ENCODE measurements around the gene ARF5.
A peak's percentile ranks its signal among the peaks of the same experiment; 100 is the strongest.

The ARF5 gene

DNA sequence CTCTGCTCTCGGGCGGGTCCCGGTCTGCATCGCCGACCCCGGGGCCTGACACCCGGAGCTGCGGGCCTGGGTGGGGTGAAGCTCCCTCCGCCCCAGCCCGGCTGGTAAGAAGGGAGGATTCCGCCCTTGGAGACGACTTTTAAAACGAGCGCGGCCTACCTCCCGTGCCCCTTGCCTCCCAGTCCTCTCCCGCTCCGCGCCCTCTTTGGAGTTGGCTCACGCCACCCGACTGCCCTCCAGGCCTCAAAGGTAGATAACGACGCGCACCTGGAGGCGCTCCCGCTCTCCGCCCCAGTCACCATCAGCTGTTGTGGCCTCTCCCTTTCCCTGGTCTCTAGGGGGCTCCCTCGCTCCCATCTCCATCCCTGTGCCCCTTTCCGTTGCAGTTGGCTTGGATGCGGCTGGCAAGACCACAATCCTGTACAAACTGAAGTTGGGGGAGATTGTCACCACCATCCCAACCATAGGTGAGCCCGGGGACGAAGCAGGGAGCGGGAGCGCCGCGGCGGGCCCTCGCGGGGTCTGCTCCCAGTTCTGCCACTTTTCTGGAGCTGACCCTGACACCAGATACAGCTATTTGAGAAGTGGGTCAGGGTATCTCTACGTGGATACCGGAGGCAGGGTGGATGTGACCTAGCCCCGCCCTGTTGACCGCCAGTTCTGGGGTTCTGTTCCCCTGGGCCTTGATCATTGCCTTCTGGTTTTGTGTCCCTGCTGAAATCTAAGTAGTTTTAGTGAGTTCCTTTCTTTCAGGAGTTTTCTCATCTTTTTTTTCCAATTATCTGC lies 679 bp downstream of the ARF5 start:
- no peak for DNase-seq (ENCODE audit: low read depth)

DNA sequence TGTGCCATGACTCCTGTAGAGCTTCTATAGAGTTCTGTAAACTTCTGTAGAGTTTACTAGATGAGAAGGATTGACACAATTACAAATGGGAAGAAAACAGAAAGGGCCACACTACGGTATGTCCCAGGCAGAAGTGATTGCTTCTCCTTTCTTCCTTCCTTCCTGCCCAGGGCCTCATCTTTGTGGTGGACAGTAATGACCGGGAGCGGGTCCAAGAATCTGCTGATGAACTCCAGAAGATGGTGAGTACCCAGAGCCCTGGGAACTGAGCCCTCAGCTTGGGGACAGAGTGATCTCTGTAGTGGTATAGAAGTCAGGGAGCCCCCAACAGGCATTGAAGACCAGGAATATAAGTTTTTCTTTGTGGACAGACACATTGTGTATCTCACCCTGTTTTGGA lies 1.7 kb downstream of the ARF5 start:
- peak; percentile 33 for DNase-seq (ENCODE audit: low read depth)

DNA sequence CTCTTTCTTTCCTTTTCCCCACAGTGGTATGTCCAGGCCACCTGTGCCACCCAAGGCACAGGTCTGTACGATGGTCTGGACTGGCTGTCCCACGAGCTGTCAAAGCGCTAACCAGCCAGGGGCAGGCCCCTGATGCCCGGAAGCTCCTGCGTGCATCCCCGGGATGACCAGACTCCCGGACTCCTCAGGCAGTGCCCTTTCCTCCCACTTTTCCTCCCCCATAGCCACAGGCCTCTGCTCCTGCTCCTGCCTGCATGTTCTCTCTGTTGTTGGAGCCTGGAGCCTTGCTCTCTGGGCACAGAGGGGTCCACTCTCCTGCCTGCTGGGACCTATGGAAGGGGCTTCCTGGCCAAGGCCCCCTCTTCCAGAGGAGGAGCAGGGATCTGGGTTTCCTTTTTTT lies 3.0 kb downstream of the ARF5 start:
- DNase-seq (ENCODE audit: low read depth), result no peak

DNA sequence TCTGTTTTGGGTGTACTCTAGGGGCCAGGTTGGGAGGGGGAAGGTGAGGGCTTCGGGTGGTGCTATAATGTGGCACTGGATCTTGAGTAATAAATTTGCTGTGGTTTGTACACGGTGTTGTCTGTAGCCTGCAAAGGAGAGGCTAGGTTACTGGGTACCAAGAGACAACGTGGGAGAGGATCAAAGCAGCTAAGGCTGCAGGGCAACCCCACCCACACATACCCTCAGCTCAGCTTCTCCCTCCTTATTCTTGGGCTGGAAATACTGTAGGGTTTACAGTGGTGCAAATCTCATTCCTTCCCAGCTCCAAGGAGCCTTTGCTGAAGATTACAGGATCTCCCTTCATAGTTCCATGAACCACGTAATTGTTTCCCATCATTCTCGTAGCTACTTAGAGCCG lies 3.4 kb downstream of the ARF5 start:
- DNase-seq (ENCODE audit: low read depth), result no peak

DNA sequence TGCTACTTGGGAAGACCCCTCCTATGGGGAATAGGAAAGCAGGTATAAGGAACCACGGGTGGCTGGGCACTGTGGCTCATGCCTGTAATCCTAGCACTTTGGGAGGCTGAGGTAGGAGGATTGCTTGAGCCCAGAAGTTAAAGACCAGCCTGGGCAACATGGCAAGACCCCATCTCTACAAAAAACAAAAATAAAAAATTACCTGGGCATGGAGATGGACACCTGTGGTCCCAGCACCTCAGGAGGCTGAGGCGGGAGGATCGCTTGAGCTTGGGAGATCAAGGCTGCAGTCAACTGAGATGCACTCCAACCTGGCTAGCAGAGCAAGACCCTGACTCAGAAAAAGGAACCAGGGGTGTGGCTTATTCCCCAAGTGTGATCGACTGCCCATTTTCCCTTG lies 4.3 kb downstream of the ARF5 start:
- DNase-seq (ENCODE audit: low read depth), result no peak

DNA sequence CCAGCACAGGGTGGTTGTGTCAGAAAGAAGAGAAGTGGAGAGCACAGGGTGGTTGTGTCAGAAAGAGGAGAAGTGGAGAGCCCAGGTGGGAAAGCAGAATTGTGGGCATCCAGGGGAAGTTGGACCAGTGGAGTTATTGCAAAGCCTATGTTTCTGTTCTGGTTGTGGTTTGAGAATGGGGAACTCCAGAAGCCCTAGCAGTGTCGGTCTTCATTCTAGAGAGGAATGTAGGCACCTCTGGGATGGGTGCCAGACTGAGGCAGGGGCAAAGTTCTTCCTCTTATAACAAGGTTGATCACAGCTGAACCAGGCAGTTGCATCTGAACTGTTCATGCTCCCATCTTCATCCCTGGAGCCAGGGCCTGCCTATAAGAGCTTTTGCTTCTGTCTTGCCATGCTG lies 6.3 kb downstream of the ARF5 start:
- no peak for DNase-seq (ENCODE audit: low read depth)

DNA sequence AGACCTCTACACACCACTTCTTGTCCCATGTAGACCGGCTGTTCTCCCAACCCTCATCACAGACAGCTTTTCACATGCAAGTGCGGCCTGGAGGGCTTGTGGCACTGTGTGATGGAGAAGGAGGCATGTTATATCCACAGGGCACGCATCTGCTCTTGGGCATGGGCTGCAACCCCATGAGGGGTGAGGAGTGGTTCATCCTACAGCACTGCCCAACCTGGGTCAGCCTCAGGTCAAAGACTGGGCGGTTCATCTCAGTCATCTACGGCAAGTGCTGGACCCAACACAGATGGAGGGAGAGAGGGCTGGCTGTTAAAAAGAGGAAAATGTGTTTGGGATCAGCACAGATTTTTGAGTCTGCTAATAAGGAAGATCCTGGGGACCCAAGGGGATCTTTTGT lies 7.5 kb downstream of the ARF5 start:
- DNase-seq (ENCODE audit: low read depth), result no peak

DNA sequence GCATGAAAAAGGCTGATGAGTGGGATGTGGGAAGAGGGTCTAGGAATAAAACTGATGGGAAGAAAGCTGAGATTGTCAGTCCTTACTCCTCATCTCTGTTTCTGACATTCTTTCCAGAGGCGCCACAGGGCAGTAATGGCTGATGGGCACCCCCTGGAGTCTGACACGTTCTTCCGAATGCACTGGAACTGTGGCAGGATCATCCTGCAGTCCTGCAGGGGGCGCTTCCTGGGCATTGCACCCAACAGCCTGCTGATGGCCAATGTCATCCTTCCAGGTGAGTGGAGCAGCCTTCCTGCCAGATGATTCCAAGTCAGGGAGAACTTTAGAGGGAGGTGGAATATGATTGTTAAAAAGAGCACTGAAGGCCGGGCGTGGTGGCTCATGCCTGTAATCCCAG lies 10.1 kb downstream of the ARF5 start:
- no peak for DNase-seq (ENCODE audit: low read depth)

DNA sequence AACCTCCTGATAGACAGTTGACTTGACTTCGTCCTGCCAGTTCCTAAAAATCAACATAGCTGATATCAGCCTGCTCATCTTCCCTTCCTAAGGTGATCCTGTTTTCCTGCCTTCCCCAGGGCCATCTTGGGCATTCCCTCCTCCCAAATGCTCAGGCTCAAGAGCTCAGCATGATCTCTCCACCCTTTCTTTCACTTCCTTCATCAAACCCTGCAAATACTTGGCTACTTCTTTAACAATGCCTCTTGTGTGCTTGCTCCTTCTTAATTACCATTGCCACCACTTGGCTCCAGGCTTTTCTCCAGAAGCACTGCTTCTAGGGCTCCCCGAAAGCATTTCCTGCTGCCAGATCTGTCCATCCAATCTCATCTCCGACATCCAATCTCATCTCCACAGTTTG lies 12.7 kb downstream of the ARF5 start:
- no peak for DNase-seq (ENCODE audit: low read depth)

DNA sequence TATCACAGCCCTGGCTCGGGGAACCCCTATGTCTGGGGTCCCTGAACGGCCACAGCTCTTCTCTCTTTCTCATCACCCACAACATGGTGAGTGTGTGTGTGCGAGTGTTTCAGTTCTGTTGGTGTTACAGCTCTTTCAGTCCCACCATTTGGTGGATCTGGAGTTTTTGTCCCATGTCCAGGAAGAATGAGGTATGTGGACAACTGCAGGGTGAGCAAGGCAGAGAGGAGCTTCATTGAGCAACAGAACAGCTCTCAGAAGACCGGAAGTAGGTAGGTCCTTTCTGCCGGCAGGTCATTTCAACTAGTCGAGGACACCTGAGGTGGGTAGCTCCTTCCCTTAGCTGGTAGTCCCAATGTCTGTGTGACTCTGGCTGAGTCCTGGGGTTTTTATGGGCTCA lies 20.2 kb downstream of the ARF5 start:
- DNase-seq (ENCODE audit: low read depth), result no peak

DNA sequence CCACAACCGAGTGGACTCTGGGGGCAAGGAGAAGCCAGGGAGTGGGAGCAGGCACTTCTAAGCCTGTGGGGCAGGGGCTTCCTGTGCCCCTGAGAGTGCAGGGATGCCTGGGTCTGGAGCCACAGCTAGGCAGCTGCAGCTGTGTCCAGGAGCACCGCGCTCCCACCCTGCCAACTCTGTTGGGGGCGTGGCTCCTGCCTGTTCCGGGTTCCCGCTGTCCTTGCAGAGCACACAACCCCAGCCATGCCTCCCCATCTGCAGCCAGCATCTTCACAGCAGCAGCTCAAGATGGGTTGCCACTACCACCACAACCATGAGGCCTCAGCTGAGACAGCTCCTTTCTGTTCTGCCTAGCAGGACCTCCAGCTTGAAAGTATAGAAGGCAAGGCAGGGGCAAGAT lies 21.1 kb downstream of the ARF5 start:
- no peak for DNase-seq (ENCODE audit: low read depth)

DNA sequence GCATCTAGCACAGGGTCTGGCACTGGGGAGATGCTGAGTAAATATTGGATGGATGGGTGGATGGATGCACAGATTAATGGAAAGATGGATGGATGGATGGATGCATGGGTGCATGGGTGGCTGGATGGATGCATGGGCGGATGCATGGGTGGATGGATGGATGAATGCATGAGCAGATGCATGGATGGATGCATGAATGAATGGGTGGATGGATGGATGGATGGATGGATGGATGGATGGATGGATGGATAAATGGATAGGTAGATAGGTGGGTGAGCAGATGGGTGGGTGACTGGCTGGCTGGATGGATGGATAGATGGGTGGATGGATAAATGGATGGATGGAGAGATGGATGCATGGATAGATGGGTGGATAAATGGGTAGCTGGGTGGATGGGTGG lies 24.1 kb downstream of the ARF5 start:
- DNase-seq (ENCODE audit: low read depth), result no peak

DNA sequence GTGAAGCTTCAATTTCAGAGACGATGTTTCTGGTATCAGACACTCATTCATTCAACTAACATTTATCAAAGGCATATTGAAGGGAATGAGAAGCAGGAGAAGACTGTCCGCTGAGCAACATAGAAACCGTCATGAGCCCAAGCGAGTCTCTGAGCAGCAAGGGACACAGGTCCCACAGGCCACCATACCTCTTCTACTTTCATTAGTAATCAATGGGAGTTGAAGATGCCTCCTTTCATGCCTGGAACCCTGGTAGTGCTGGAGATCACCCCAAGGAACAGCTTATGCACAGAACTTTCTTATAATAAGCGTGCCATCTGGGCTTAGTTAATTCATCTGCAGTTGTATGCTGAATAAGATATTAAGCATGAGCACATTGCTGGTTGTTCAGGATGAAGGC lies 28.5 kb downstream of the ARF5 start:
- no peak for DNase-seq (ENCODE audit: low read depth)

DNA sequence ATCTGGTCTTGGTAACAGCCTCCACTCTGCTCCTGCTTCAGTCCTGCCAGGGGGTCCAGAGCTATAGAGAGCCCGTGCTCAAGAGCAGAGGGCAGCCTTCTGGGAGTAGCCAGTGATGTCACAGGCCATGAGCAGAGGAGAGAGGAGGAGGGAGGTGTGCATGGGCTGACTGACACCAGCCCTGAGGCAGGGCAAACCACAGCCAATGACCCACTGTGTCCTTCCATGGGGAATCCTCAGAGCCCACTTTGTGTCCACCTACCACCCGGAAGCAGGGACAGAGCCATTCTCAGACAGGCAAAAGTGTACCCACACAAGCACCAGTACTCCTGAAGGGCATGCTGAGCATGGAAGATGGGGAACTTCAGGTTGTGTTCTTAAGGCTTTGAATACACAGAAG lies 29.8 kb downstream of the ARF5 start, which contains the start of gene PAX4:
PAX4 (minus strand) TSS at position 101 of the 400 bp plus-strand sequence. CDS start 2,214 bp downstream, outside the sequence.
- DNase-seq (ENCODE audit: low read depth), result no peak

DNA sequence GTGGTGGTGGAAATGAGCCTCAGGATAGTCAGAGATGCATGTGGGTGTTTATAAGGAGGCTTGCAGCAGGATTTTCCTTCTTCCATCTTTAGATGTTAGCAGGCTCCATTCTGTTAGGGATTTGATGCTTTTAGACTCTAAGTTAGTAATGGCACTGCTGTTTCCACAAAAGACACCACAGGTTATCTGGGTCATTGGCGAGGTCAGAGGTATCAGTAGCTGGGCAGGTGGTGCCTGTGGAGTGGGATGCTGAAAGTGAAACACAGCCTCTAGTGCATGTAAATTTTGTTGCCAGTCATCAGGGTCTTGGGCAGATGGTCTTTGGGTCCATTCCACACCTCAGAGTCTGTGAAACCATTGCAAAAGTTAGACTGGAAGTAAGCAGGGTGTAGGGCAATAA lies 30.6 kb downstream of the ARF5 start:
- DNase-seq (ENCODE audit: low read depth), result no peak

DNA sequence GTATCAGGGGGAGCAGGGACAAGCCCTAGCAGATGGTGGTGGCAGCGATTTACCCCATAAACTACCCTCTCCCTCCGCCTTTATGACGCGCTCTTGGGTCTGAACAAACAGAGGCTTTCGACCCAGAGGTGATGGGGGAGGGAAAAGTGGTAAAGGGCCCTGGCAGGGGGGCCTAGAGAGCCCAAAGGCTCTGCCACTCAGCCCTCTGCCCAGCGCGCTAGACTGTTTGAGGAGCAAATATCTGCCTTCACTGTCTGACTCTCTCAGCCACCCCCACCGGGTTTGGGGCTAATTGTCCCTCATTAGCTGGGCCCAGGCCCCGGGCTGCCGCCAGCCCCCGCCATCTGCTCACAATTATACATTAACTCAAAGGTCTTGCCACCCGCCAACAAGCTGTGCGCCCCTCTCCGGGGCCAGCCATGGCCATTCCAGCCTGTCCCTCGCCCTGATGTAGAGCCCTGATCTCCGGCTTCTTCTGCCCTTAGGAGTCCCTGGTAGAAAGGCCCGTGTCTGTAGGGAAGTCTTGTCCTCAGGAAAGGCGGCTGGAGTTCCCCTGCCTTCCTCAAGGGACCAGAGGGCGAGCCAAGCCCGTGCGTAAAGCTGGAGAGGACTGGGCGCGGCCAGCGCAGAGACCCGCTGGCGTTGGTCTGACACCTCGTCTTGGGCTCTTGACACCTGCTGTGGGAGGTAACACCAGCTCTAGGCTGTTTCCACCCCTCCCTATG lies 31.6 kb downstream of the ARF5 start:
- no peak for DNase-seq (ENCODE audit: low read depth)

DNA sequence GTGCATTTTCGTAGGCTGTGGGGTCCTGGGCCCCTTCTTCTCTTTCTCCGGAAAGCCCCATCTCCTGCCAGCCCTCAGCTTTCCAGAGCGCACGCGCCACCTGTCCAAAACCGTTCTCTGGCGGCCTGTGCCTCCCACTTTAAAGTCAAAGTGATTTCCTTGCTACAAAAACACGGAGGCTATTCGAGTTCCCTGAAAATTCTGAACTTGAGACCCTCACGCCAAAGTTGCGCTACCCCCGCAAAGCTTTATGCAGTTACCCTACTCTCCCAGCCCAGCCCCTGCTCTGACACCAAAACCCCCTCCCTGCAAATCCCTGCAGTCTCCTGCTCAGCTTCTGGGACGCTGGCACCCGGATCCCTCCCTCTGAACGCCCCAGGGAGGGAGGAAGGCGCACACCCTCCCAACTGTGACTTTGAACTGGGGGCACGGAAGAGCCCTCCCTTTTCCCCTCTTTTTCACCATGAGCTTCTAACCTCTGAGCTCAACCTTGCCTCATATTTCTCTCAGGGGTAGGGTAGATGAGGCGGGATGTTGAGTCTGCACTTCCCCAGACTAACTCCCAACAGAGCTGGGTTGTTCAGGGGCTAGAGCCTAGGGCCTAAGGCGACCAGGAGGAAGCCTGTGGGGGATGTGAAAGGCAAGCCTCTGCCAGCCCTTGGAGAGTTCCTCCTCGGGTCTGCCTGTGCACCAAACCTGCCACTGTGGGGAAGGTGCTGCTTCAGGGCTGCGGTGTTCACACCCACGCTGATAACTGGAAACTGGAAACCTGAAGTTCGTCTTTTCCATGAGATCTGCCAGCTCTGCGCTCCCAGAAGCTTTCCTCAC lies 32.4 kb downstream of the ARF5 start:
- DNase-seq (ENCODE audit: low read depth), result no peak

DNA sequence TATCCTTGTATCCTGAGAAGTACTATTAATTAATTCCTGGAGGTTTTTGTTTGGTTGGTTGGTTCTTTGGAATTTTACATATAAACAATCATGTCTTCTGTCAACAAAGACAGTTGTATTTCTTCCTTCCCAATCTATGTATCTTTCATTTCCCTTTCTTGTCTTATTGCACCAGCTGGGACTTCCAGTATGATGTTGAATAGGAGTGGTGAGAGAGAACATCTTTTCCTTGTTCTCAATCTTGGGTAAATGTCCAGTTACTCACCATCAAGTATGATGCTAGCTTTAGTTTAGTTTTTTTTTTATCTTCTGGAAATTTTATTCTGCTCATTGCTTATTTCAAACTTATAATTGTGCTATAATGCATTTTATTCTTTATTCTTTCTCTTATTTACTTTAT lies 37.1 kb downstream of the ARF5 start:
- DNase-seq (ENCODE audit: low read depth), result no peak

DNA sequence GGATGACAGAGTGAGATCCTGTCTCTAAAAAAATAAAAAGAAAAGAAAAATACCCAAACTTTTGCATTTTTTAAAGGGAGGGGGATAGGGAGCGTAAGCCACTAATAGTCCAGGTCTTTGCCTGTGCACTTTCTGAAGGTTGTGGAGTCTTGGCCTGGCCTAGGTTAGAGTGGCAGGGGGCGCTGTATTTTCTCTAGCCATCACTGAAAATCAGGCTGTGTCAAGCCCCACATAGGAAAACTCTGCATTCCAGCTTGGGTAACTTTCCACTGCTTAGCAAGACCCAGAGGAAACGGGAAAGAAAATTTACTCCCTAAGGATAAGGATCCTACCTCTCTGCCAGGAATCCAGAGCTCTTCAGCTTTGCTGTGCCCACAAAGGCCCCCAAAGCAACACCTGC lies 40.2 kb downstream of the ARF5 start:
- no peak for DNase-seq (ENCODE audit: low read depth)

DNA sequence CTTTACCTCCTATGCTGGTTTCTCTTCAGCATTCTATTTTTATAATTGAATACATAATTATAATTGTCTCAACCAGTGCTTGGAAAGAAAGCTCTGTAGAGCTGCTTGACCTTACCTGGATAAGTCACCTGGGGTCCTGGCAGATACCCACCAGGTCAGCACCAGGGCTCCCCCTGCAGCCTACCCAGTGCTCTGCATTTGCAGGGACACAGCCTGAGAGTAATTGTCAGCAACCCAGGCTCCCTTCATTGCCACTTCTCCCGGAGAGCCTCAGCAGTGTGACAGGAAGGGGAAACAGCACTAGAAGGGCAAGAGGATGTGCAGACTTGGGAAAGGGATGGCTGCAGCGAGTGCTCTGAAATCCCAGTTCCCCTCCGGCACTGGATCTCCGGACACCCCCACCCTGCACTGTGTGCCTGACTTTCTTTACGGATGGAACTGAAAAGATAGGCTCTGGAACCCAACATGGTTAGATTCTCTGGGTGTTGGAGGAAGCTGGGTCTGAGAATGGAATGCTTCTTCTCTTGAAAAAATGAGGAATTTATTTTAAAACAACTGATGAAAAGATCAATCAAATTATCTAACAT lies 41.1 kb downstream of the ARF5 start:
- DNase-seq (ENCODE audit: low read depth), result no peak

DNA sequence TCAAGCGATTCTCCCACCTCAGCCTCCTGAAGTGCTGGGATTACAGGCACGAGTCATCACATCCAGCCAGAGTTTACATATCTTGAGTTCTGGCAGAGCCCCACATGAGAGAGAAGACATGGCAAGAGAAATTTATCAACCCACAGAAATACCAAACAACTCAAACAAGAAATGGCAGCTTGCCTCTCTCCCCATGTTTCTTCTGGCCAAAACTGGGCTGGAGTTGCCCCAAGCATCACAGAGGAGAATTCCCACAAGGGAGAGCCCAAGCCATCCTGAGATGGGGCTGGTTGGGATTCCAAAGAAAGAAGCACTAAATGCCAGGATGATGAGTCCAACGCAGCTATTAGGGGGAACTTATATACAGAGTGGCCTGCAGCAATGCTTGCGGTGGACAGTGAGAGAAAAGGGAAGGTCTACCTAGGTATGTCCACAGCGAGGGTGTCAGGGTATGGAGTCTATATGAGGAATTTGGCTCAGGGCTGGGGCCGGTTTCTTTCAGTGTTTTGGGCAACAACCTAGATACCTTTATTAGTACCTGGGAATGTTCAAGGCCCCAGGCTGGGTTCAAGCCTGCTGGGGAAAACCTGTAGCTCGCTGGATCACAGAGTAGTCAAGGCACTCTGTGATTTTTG lies 44.2 kb downstream of the ARF5 start:
- peak; percentile 71 for DNase-seq (ENCODE audit: low read depth)
